ENCODE results near the gene BTD.

DNA sequence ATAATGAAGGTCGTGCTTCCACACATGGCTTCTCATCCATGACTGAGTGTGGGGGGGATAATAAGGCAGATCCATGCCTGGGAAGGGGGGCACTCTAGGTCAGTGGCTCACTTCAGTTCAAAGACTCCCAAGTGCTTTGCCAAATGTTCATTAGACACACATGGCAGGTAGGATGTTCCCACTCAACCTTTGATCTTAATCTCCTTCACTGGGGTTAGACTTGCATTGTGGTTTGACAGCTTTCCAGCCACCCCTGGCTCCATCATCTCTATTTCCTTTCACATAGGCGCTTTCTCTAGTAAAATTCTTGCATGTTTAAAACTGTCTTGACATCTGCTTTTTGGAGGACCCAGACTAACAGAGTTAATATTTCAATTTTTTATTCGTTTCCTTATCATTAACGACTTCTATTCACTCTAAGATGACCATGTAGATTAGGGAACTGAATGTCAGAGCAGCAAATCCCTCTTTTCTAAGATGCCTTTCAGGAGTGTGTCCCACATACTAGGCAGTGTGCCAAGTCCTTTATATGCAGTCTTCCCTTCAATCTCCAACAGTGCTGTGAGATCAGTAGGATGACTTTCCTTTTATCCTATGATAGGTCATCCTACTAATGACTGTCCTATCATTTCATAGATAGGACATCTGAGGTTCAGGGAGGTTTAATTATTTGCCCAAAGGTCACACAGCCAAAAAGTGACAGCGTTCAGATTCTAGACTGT is 57.9 kb downstream of the BTD start:
- TF ChIP-seq, protein P1, sequence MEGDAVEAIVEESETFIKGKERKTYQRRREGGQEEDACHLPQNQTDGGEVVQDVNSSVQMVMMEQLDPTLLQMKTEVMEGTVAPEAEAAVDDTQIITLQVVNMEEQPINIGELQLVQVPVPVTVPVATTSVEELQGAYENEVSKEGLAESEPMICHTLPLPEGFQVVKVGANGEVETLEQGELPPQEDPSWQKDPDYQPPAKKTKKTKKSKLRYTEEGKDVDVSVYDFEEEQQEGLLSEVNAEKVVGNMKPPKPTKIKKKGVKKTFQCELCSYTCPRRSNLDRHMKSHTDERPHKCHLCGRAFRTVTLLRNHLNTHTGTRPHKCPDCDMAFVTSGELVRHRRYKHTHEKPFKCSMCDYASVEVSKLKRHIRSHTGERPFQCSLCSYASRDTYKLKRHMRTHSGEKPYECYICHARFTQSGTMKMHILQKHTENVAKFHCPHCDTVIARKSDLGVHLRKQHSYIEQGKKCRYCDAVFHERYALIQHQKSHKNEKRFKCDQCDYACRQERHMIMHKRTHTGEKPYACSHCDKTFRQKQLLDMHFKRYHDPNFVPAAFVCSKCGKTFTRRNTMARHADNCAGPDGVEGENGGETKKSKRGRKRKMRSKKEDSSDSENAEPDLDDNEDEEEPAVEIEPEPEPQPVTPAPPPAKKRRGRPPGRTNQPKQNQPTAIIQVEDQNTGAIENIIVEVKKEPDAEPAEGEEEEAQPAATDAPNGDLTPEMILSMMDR (IDR thresholded peaks at IDR 0.05; ENCODE audit: insufficient read depth, low read length) = no peak
- TF ChIP-seq POLR2AphosphoS5 (IDR thresholded peaks at IDR 0.05; ENCODE audit: low read depth) = no peak

All from HL-60 (cell line).